Mesenteric fat pad (tissue), 1 donor: Measurements from ENCODE around the gene DLG5. TPM values are rescaled to one million over a fixed set of nuclear protein-coding genes. Genes with fewer than 3 reads are reported as not detected.

Source experiments
- DNase-seq: peaks from one replicate; pipeline ENCODE4 v3.0.0-alpha.2; 2020; ENCODE audit warnings: low spot score
- total RNA-seq: library from RNA; stranded (reverse); fragmentation: NEBNext Ultra II Directional; extraction: Animal tissue kit (Norgen Biotek cat#: 25700); gene quantifications from one replicate; pipeline ENCODE4 v1.2.1, GENCODE V29; 2021
- donor health status: DM: yes; HTN: yes; CAD: no.

Gene DLG5
- total RNA-seq, 1 donor from 2014 or later: 30.6 TPM

- no peak for DNase-seq
Measured at GRCh38 chr10:77892021-77892739, 34.4 kb downstream of the DLG5 start.

DNA sequence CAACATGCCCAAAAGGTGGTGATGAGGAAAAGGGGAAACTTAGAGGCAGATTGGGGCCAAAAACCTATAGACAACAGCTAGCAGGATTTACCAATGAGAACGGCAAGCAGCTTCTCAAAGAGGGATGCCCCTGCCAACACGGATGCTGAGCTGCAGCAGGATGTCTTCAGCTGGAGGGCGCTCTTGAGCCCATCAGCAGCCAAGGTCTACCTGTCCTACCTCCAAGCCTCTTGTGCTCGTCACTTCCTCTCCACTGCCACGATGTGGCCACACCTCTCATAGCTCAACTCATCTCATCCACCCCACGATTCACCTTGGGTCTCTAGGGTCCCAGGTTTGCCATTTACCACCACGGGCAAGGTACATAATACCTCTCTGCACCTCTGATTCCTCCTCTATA is 36.5 kb downstream of the DLG5 start:
- no peak for DNase-seq

DNA sequence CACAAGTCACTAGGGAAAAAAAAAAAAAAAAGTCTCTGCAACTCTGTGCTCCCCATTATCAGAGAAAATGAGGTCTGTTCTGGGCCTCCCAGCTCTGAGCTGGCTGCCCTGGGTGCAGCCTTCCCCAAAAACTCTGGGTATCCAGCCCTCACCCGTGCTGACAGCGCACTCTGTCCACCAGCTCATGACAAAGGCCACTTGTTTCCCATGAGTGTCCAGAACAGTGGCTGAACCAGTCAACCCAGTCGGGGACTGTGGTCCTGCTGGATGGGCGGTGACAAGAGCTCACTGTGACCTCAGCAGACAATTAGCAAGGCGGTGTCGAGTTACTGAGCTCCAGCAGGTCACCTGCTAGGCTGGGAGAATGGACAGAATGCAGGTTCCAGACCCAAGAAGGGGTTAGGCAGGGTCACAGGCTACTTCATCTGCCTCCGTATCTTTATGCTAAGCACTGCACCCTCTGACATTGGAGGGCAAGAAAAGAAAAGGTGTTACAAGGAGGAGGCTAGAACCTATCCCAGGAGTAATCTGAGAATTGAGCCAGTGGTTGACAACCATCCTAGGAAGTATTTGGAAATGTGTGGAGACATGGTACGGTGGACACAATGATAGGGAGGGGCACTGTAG is 37.2 kb downstream of the DLG5 start:
- no peak for DNase-seq

- no peak for DNase-seq
Measured at GRCh38 chr10:77888356-77888703, 38.2 kb downstream of the DLG5 start.

- no peak for DNase-seq
Measured at GRCh38 chr10:77887631-77888355, 38.8 kb downstream of the DLG5 start.

DNA sequence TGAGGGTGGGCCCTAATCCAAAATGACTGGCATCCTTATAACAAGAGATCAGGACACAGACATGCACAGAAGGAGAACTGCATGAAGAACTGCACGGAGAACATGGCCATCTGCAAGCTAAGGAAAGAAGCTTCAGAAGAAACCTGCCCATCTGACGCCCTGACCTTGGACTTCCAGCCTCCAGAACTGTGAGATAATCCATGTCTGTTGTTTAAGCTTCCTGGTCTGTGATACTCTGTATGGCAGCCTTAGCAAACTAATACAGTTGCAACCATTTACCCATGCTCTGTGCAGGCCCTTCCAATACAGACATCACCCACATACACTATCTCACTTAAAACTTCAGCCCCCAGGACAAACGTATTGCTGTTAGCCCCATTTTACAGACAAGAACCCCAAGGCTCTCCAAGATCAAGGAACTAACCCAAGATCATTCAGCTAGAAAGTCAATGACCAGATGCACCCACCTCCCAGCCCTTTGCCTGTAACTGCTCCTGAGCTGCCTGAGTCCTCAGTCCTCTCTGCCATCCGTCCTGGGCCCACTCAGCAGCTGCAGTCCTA is 39.7 kb downstream of the DLG5 start:
- DNase-seq: no peak

DNA sequence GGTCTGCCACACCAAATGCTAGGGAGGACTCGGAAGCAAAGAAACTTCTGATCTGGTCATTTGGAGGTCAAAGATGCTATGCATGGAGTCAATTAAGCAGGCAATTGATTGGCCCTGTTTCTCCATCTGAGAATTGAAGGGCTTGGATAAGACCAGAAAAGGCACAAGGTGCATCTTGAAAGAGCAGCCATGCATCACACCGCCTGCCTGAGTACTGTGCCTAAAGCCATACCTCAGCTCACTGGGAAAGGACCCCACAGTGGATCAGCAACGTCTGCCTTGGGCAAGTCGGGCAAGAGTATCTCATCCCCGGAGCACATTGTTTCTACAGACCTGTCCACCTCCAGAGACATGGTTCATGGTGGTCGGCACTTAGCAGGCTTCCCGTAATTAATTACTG is 42.4 kb downstream of the DLG5 start:
- no peak for DNase-seq

DNA sequence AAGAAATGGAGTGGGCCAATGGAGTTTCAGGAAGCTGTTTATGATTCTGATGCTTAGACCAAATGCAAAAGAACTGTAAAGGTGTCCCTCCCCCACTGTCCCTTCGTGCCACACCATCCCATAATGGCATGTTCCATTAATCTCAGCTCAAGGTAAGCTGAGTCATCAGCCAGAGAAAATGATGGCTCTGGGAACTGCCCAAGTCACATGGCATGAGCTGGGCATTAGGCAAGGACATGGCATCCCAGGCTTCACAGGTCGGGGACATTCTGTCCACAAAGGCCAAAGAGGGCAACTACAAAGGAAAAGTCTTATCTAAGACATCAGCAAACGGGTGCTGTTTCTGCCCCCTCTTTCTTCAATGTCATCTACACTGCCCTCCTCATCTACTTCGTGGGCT is 44.9 kb downstream of the DLG5 start:
- DNase-seq: no peak

DNA sequence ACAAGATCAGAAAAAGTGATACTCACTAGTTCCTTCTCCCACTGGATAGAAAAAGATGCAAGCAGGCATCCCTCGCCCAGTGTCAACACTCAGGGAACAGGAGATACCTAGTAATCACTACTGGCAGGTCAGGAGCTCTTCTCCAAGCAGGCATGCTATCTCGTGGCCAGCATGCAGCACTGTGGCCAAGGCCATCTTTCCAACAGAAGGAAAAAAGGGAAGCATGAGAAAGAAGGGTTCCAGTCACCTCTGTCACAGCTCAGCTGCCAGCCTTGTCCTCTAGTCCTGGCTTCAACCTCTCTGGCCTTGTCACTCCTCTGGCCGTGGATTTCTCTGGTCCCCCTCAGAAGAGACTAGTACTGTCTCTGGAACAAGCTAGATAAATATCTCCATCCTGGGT is 45.3 kb downstream of the DLG5 start:
- DNase-seq: no peak

- DNase-seq: no peak
Measured at GRCh38 chr10:77879710-77880109, 46.8 kb downstream of the DLG5 start.

GRCh38 chr10:77879065-77879464 is 47.5 kb downstream of the DLG5 start:
- no peak for DNase-seq

- DNase-seq: no peak
Measured at GRCh38 chr10:77877441-77878344, 48.9 kb downstream of the DLG5 start.

- DNase-seq: no peak
Measured at GRCh38 chr10:77875730-77876129, 50.8 kb downstream of the DLG5 start.

GRCh38 chr10:77874872-77875271 is 51.7 kb downstream of the DLG5 start:
- DNase-seq: no peak

GRCh38 chr10:77873536-77874380 is 52.8 kb downstream of the DLG5 start:
- no peak for DNase-seq

DNA sequence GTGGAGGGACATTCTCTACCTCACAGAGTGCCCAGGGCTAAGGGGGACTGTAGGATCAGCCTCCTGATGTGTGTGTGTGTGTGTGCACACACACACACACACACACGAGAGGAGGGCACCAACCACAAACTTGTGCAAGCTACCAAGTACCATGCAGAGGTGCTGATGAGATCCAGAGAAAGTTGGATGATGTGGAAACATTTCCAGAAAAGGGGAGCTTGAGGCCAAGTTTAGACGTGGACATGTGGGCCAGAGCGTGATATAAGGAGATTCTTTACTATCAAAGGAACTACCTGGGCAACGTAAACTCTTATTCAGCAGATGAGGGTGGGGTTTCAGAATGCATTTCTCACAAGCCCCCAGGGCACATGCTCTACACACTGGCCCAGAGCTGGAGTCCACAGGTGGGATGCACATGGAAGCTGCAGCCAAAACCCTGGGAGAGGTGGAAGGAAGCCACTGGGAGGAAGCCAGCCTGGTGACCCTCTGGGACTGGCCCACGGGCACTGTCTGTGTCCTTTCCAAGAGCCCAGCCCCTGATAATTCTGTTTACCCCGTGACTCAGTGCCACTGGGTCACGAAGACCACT is 53.5 kb downstream of the DLG5 start:
- no peak for DNase-seq

- no peak for DNase-seq
Measured at GRCh38 chr10:77872151-77872946, 54.2 kb downstream of the DLG5 start.

GRCh38 chr10:77869626-77870420 is 56.7 kb downstream of the DLG5 start:
- no peak for DNase-seq
